ENCODE measurements around the gene NBAS. TPM values are rescaled to one million over a fixed set of nuclear protein-coding genes. Genes with fewer than 3 reads are reported as not detected.

Gene NBAS
- 58.6 and 59.9 TPM in 2 replicates for total RNA-seq (2014; rRNA removed; shearing (Covaris generic))
- polyA plus RNA-seq (2014; cell fraction: nucleus; rRNA removed), result 30.8 and 35.0 TPM in 2 replicates

DNA sequence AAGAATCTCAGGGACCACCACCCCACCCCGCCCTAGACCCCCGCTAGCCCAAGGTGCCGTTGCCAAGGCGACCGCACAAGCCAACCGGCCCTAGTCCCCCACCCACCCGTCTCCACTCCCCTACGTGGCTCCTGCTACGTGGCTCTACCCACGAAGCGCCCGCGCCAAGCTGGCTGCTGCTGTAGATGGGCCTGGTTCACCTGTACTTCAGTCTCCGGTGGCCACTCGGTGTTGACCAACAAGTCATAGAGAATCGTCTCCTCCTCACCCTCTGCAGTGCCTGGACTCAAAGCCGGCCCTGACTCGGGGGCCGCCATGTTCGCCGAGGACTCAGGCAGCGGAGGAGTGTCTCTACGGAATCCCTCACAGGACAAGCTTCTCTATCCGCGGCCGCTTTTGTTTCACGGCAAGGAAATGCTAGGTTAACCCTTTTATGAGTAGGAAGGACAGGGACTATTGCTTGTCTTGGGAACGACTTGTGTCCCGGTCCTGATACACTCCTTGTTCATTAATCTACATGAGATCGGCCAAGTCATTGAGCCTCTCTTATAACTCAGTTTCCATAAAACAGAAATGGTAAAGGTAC lies at the start of gene NBAS:
Gene NBAS, minus strand, starts transcription at position 347 of the 586 bp plus-strand sequence. Its CDS starts 30 bp downstream, at position 317.
- peak; percentile 84 for DNase-seq (ENCODE audit: extremely low read depth, low read depth)

DNA sequence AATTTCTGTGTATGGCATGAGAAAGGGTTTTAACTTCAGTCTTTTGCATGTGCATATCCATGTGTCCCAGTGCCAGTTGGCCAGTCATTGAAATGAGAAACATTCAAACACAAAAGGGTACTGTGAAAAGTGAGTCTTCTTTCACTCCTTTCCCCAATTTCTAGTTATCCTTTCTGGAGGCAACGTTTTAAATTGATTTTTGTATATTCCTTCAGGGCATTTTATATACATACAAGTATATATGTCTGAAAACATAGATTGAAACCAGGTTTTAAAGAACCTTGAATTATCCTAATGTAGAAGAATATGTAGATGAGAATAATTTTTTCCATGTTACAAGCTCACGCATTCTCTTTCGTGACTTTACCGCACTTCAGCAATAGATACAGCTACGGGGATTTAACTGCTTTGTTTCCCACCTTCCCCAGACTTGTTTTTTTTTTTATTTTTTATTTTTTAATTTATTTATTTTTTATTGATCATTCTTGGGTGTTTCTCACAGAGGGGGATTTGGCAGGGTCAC lies 49.4 kb upstream of the NBAS start:
- DNase-seq (ENCODE audit: extremely low read depth, low read depth), result no peak

DNA sequence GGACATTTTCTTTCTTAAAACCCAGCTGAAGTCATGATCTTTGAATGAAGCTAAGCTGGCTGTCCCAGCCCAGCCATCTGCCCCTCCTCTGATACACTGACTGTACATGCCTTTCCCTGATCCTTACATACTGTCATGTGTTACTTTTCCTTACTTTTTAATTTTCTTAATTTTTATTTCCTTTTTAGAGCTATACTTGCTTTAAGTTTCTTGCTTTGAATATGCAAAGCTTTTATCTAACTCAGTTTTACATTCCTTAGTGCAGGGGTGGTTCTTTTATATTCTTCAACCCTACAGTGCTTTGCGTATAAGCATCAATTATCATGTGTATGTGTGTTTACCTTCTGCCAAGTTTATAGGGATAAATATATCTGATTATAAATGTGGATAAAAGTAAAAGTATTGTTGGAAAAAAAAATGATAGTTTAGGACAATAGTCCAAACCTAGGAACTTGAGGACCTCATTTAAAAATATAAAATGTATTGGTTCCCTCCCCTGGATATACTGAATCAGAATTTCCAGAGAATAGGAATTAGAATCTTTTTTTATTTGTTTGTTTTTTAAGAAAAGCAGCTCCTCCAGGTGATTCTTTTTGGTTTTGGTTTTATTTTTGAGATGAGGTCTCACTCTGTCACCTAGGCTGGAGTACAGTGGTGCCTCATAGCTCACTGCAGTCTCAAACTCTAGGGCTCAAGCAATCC lies 48.4 kb upstream of the NBAS start:
- DNase-seq (ENCODE audit: extremely low read depth, low read depth), result no peak

DNA sequence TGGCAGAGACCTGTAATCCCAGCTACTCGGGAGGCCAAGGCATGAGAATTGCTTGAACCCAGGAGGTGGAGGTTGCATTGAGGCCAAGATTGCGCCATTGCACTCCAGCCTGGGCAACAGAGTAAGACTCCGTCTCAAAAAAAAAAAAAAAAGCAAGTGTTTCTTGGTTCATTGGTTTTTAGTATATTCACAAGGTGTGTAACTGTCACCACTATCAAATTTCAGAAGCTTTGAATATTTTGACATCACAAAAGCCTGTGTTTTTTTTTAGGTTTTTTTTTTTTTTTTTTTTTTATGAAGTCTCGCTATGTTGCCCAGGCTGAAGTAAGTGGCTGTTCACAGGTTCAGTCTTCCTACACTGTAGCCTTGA lies 47.2 kb upstream of the NBAS start:
- no peak for DNase-seq (ENCODE audit: extremely low read depth, low read depth)

DNA sequence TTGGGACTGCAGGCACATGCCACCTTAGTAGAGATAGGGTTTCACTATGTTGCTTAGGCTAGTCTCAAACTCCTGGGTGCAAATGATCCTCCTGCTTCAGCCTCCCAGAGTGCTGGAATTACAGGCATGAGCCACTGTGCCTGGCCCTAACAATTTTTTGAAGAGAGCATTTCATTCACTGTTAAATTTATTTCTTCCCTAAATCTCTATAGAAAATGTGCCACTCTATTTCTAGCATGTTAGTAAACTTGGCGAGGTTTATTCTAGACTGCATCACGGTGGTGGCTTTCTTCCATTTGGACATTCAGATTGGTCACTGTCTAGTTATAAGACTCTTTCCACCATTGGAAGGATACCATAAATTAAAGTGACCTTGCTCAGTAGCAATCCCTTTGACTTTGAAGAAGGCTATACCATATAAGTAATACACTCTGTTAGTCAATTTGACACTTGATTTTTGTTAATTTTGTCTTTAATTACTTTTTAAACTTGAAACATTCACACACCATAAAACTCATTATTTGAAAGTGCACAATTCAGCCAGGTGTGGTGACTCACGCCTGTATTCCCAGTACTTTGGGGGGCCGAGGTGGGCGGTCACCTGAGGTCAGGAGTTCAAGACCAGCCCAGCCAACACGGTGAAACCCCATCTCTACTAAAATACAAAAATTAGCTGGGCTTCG lies 46.7 kb upstream of the NBAS start:
- DNase-seq (ENCODE audit: extremely low read depth, low read depth), result no peak

DNA sequence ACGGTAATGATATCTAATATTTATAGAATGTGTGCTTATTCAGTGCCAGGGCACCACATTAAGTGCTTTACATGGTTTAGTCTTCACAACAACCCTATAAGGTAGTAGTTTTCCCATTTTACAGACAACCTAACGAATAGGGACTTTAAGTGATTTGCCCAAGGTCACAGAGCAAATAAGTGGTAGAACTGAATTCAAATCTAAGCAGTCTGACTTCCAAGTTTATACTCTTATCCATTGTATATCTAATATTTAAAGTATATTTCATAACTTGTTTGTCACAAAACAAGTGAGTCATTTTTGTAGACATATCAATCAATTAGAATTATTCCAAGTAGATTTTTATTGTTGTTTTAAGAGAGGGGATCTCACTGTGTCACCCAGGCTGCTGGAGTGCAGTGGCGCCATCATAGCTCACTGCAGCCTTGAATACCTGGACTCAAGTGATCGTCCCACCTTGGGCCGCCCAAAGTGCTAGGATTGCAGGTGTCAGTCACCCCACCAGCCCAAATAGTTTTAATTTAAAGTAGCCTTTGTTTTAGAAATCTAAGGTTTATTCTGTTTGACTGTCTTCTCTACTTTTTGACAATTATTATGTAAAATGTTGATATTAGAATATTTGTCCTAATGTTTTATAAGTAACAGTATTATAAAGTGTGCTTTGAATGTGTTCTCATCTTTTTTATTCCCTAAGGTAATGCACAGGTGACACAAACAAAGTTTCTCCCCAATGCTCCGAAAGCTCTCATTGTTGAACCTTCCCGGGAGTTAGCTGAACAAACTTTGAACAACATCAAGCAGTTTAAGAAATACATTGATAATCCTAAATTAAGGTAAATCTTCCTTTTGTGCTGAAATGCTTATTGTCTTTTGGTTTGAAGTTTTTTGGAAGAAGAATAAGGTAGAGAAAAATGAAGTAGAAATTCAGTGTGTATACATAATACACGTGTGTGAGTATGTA lies 45.6 kb upstream of the NBAS start:
- DNase-seq (ENCODE audit: extremely low read depth, low read depth), result no peak

DNA sequence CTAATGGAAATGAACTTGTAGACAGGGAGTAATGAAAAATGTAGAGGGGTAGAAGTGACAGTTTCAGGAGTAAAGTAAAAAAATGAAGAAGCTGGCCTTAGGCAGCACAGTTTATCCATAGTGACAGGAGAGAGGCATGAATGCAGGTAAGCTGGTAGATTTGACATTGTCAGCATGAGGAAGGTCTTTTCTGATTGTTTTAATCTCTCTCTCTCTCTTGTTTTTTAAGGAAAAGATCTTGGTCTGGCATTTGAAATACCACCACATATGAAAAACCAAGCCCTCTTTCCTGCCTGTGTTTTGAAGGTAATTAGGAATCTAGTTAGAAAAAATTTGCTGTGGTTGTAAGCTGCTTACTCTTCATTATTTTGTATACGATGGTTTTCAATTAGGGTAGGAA lies 44.6 kb upstream of the NBAS start:
- DNase-seq (ENCODE audit: extremely low read depth, low read depth), result no peak

DNA sequence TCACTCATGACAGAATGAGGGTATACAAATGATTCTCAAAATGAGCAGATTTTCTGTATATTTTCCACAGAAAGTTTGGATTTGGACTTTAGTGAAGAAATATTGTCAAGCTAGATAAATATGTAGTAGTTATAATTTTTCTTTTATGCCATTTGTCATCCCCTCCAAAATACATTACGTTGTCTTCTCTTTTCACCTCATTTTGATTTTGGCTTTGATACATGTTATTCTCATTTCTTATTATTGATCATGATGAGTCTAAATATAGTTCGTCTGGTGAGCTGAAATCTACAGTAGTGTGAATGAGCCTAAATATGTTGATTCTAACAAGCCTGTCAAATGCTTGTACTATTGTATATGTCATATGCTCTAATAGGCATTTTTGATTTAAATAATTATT lies 42.8 kb upstream of the NBAS start:
- no peak for DNase-seq (ENCODE audit: extremely low read depth, low read depth)

DNA sequence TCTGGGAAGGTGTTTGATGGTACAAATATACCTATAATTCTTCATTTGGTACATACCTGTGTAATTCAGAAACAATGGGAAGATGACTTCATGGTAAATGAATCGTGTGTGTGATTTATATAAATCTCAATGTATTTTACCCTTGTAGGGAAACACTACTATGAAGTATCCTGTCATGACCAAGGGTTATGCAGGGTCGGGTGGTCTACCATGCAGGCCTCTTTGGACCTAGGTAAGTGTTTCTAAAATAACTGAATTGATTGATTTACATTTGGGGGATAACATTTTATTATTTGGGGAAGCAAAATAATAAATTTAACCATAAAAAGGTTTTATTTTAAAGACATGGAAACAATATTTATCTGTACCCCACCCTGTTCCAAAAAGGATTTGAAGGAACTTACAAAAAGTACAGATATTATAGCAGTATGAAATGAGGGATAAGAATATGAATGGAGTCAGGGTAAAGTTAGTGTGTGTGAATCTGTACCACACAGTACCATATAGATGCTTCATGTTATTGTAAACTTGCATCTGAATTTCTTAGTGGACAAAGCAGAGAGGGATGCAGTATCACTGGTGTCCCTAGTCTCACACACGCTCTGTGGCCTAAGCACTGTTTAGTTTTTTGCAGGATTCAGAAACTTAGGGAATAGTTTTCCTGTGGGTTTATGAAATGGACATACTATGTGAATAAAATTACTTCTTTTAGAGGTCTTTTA lies 42.1 kb upstream of the NBAS start:
- DNase-seq (ENCODE audit: extremely low read depth, low read depth), result no peak

DNA sequence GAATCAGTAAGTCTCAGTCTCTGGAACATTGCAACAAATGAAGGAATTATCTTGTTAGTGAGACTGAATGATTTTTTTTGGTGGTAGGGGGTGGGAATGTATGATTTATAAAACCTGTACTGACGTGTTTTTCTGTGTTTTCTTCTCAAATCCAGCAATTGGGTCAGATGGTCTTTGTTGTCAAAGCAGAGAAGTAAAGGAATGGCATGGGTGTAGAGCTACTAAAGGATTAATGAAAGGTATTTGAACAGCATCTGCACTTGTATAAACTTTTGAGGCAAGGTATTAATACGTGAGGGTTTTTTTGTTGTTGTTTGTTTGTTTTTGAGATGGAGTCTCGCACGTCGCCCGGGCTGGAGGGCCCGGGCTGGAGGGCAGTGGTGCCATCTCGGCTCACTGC lies 41.3 kb upstream of the NBAS start:
- no peak for DNase-seq (ENCODE audit: extremely low read depth, low read depth)

DNA sequence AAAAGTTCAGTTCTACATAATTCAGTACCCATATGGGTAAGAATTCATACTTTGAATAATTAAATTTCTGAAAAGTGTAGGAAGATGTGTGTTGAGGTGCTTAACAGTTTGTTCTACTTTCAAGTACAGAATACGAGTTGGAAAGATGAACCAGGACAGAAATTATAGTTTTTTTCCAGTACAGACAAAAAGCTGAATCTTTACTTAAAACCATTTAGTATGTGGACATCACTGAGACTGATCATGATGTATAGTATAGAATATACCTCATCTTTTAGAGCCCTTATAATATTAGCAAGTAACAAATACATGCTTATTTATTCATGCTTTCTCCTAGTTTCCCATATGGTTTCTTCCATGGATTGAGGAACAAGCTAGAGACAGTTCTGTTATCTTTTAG lies 40.5 kb upstream of the NBAS start:
- DNase-seq (ENCODE audit: extremely low read depth, low read depth), result no peak

DNA sequence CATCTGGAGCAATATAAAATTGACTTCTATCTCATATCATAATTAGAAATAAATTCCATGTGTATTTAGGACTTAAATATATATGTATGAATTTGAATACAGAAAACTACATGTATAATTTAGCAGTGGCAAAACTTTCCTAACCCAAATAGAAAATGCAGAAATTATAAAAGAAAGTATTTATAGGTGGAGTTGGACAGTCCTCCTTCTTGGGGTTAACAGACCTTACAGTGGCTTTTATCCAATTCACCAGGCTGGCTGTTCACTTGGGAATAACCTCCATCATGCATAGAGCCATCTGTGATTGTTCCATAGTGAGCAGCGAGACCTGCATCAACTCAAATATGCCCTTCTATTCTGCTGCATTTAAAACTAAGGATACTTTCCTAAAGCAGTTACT lies 38.9 kb upstream of the NBAS start:
- no peak for DNase-seq (ENCODE audit: extremely low read depth, low read depth)

DNA sequence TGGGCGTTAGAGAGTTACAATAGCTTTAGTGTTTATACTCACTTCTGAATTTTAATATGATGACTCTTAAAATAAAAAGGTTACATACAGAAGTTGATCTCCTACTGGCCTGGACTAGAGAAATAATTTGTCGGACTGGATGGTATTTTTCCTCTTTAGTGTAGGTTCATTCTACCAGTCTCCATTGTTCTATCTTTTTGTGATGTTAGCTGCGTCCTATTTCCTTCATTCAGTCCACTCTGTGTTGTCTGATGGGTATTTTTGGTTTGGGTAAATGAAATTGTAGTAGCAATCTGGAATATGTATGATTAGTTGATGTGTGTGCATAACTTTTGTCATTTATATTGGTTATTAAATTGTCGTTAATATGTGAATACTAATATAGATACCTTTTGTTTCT lies 35.8 kb upstream of the NBAS start:
- DNase-seq (ENCODE audit: extremely low read depth, low read depth), result no peak

DNA sequence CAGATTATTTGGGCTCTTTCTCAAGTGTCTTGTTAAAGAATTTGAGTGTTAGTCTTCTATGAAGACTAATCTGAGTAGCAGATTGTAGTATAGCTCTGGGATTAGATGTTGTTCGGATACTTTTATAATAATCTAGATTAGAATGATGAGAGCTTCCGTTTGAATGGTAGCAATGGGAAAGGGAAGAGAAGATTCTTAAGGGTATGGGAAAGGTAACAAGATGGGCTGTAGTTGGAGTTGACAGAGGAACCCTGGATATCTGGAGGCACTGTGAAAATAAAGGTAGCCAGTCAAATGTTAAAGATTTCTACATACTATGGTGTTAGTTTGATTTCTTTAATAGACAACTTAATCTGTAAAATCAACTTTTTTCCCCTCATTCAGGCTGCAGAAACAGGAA lies 35.2 kb upstream of the NBAS start:
- no peak for DNase-seq (ENCODE audit: extremely low read depth, low read depth)

DNA sequence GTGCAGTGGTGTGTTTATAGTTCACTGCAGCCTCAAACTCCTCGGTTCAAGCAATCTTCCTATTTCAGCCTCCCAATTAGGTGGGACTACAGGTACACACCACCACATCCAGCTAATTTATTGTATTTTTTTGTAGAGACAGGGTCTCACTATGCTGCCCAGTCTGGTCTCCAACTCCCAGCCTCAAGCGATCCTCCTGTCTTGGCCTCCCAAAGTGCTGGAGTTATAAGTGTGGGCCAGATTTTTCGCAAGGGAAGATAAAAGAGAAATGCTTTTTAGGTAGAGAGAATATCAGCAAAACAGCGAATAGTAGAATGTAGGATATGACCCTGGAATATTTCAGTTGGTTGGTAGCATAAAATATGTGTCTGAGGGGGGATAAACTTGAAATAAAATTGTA lies 34.8 kb upstream of the NBAS start:
- no peak for DNase-seq (ENCODE audit: extremely low read depth, low read depth)

DNA sequence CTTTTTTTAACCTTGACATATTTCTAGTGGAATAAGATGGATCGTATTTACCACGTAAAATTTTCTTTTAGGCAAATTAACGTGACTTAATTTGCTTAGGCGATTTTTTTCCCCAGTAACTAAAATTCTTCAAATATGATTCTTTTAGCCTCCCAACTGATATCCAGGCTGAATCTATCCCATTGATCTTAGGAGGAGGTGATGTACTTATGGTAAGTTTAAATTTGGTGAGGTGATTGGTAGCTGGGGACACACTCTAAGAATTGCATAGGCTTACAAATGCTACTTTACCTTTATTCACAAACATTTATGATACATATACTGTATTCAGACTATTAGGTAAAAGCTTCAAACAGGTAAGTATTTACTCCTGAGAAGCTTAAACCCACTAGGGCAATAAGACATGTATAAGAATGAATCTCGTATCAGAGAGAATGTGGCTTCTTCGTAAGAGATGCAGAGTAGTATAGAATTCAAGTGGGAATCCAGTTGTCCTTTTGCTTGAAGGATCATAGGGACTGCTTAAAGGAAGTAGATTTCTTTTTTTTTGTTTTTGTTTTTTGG lies 34.3 kb upstream of the NBAS start:
- DNase-seq (ENCODE audit: extremely low read depth, low read depth), result no peak

DNA sequence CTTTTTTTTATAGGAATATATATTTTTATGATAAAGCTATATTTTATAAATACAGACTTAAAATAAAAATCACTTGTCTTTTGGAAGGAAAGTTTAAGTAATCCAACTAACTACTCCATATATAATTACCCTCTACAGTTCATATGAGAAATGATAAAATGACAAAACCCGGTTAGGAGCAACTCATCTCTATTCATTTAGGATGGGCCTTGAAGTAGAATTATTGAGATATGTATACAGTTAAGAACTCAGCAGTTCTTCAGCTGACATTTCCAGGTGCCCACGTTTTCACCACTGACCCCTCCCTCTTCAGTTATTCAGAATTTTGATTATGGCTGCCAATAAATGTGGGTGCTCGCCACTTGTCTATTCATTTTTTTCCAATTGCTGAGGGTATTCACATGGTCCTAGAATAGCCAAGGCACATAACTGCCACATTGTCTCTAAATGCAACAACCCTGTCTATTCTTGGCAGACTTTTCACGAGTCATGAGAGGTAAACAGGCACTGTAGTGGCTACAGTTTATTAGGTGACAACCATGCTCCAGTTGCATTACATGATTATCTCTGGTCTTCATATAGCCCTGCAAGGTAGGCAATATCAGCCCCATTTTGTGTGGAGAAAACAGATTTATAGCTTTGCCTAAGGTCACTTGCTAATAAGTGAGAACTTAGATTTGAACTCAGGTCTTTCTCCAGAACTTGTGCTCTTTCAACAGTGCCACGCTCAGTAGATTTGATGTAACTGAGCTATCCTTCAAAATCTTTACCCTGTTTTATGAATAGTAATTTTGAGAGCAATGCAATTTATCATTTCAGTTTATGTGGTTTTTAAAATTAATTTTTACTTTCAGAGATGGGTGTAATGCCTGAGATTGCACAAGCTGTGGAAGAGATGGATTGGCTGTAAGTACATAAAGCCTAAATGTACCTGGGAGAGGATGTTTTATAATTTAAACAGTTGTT lies 33.4 kb upstream of the NBAS start:
- no peak for DNase-seq (ENCODE audit: extremely low read depth, low read depth)

DNA sequence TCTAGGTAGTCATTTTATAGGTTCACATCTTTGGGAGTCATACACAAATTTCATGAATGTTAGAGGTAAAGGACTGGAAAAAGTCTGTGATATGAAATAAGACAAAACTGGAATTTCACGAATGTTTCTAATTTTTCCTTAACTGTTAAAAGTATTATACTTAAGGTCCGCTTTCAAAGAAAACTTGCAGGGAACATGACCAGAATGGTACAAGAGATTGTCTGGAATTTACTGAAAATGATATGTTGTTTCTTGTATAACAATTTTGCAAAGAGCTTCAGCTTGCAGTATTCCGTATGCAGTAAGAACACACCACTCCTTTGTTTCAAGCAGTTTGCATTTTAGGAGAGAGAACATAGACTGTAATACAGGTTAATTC lies 32.2 kb upstream of the NBAS start:
- no peak for DNase-seq (ENCODE audit: extremely low read depth, low read depth)

Data from NCI-H460 (cell line).